GM12878 (cell line): Measurements from ENCODE around the gene SAPCD2. TPM values are rescaled to one million over a fixed set of nuclear protein-coding genes. Genes with fewer than 3 reads are reported as not detected.

Experiments used
- ATAC-seq: fragments of 200-7000 bp; cut with Tn5 transposase; 3 replicates; pipeline ENCODE4 v1.9.1; 2020; ENCODE audit warnings: mild to moderate bottlenecking, moderate library complexity
- BruUV-seq: library from RNA; stranded (reverse); fragments of 400-500 nt; replicated peaks from 2 replicates; lab custom pipeline; 2021; lab: Mats Ljungman, UMichigan
- CTCF ChIA-PET: fragments of 300-600 bp; sonication (Branson Sonifier 250); formaldehyde crosslinking; extraction: SDS; loops from one replicate; lab custom pipeline; 2021; ENCODE audit warnings: inconsistent platforms; lab: Yijun Ruan, JAX
- POLR2A ChIA-PET: fragments of 350-600 bp; formaldehyde crosslinking; extraction: SDS; loops from one replicate; lab custom pipeline; 2021; ENCODE audit warnings: inconsistent platforms; lab: Charles Lee
- RAD21 ChIA-PET: fragments of 300-600 bp; sonication (Branson Sonifier 250); formaldehyde crosslinking; loops from one replicate; lab custom pipeline; 2023; ENCODE audit warnings: antibody characterized with exemption; ENCODE audit not compliant: unreplicated experiment; lab: Charles Lee
- SMC1A ChIA-PET: fragments of 300-600 bp; sonication (Branson Sonifier 250); formaldehyde crosslinking; loops from one replicate; lab custom pipeline; 2023; ENCODE audit not compliant: unreplicated experiment, uncharacterized antibody; lab: Charles Lee
- DNase-seq: peaks from one replicate; pipeline ENCODE4 v3.0.0-alpha.2; 2011; ENCODE audit warnings: low read depth, low spot score
- FAIRE-seq: peaks from 3 replicates; lab custom pipeline; 2011; peaks lifted over from hg19 to GRCh38; lab: Jason Lieb, UNC
- H2AFZ ChIP-seq: 2 replicates; pipeline ENCODE4 v1.6.0; 2011; ENCODE audit warnings: low read depth, low read length, control low read depth; ENCODE audit not compliant: control insufficient read depth
- H3K27ac ChIP-seq: 2 replicates; pipeline ENCODE4 v1.5.1; 2011; ENCODE audit warnings: control low read depth; ENCODE audit not compliant: control insufficient read depth, insufficient read depth
- H3K27me3 ChIP-seq, 2 experiments: replicated peaks in 1 of 2; 2 replicates each; pipeline versions ENCODE4 v1.6.0 to v1.6.1; 2011; ENCODE audit warnings: low read length in 1 of 2; ENCODE audit not compliant: control insufficient read depth in 2 of 2, insufficient read depth in 2 of 2
- H3K36me3 ChIP-seq, 2 experiments: 2 replicates each; pipeline ENCODE4 v1.5.1; 2011; ENCODE audit warnings: low read length in 1 of 2; ENCODE audit not compliant: control insufficient read depth in 2 of 2, insufficient read depth in 2 of 2
- H3K4me1 ChIP-seq: 2 replicates; pipeline ENCODE4 v1.6.1; 2011; ENCODE audit warnings: mild to moderate bottlenecking, low read length, moderate library complexity, mixed read lengths; ENCODE audit not compliant: control insufficient read depth, insufficient read depth
- H3K4me2 ChIP-seq: 2 replicates; pipeline ENCODE4 v1.6.0; 2011; ENCODE audit warnings: control low read depth; ENCODE audit not compliant: control insufficient read depth, insufficient read depth
- H3K4me3 ChIP-seq: fragments of 200-600 bp; sonication (generic); 2 replicates; pipeline ENCODE4 v1.5.1; 2016
- H3K79me2 ChIP-seq: 2 replicates; pipeline ENCODE4 v1.6.0; 2011; ENCODE audit warnings: low read length; ENCODE audit not compliant: control insufficient read depth, insufficient read depth
- H3K9ac ChIP-seq: 2 replicates; pipeline ENCODE4 v1.8.0; 2011; ENCODE audit warnings: low read length, control low read depth, mixed read lengths; ENCODE audit not compliant: control insufficient read depth, insufficient read depth
- H3K9me3 ChIP-seq: replicated peaks from 3 replicates; pipeline ENCODE4 v1.5.1; 2011; ENCODE audit warnings: mild to moderate bottlenecking, low read length; ENCODE audit not compliant: control insufficient read depth, insufficient read depth
- H4K20me1 ChIP-seq: 2 replicates; pipeline ENCODE4 v1.6.0; 2011; ENCODE audit not compliant: control insufficient read depth, insufficient read depth
- ESRRA ChIP-seq: IDR thresholded peaks from 2 replicates; pipeline ENCODE4 v1.6.1; 2012; ENCODE audit warnings: mild to moderate bottlenecking, low read length, improper control_type of control experiment
- IKZF2 ChIP-seq, 2 experiments: fragments of 450-650 bp; IDR thresholded peaks; 2 replicates each; pipeline ENCODE4 v1.6.1; 2017; ENCODE audit warnings: mild to moderate bottlenecking in 2 of 2, moderate library complexity in 2 of 2
- NR2F1 ChIP-seq: fragments of 450-650 bp; conservative IDR thresholded peaks from 2 replicates; pipeline ENCODE4 v1.6.1; 2017; ENCODE audit warnings: mild to moderate bottlenecking
- POLR2AphosphoS2 ChIP-seq: IDR thresholded peaks from 2 replicates; pipeline ENCODE4 v1.6.1; 2011; ENCODE audit warnings: low read depth, mild to moderate bottlenecking, low read length, improper control_type of control experiment, moderate library complexity
- SMC3 ChIP-seq: IDR thresholded peaks from 2 replicates; pipeline ENCODE4 v1.6.1; 2011; ENCODE audit warnings: low read length, improper control_type of control experiment, borderline replicate concordance
- SUZ12 ChIP-seq: fragments of 200-600 bp; sonication (generic); IDR thresholded peaks from one replicate; pipeline ENCODE4 v1.6.1; 2018; ENCODE audit warnings: antibody characterized with exemption, mild to moderate bottlenecking; ENCODE audit not compliant: unreplicated experiment
- TCF12 ChIP-seq: IDR thresholded peaks from 2 replicates; pipeline ENCODE4 v1.6.1; 2011; ENCODE audit warnings: low read depth, mild to moderate bottlenecking, low read length
- WGBS: methylation state at CpG from one replicate; pipeline ENCODE4 v1.1.6; 2016; ENCODE audit warnings: low lambda C conversion rate; ENCODE audit not compliant: insufficient replicate concordance, insufficient coverage; ENCODE audit errors: missing lambda C conversion rate; 5-methylcytosine and 5-hydroxymethylcytosine counted together
- in situ Hi-C: fragments of 300-500 bp; cut with MboI; formaldehyde crosslinking; loops from 9 replicates; pipeline ENCODE4 v1.14.3; 2018; ENCODE audit warnings: mixed read lengths
- intact Hi-C: fragments of 100-400 bp; cut with micrococcal nuclease; formaldehyde crosslinking; loops from one replicate; pipeline ENCODE4 v1.14.2; 2022; ENCODE audit not compliant: unreplicated experiment
- polyA plus RNA-seq, 11 experiments: library from polyadenylated mRNA; depleted of rRNA in 4 of 11; unstranded in 6 of 11; stranded (reverse) in 5 of 11; fragments of >200 nt; fragmentation: Nextera tagmentation in 4 of 11; fragmentation: Illumina TruSeq in 1 of 11; extraction: Ambion mirVana in 4 of 11; extraction: Trizol in 1 of 11; gene quantifications; 1 replicate in 1 of 11; 2 replicates in 10 of 11; pipeline versions ENCODE4 v1.2.1 to v1.2.3, GENCODE V29; 2011 to 2016; ENCODE audit warnings: inconsistent platforms in 2 of 11, missing spikeins in 2 of 11, low read depth in 1 of 11
- total RNA-seq, 4 experiments: library from RNA; depleted of rRNA in 3 of 4; stranded (reverse); fragments of >200 nt in 3 of 4; fragmentation: Illumina TruSeq in 1 of 4; extraction: Trizol in 1 of 4; gene quantifications; 2 replicates each; pipeline versions ENCODE4 v1.2.1 to v1.2.3, GENCODE V29; 2013 to 2021
- TF ChIP-seq, protein P1 (sequence below): fragments of 450-650 bp; IDR thresholded peaks from 2 replicates; pipeline ENCODE4 v1.6.1; 2014; ENCODE audit warnings: mild to moderate bottlenecking
- TF ChIP-seq, protein P2 (sequence below): IDR thresholded peaks from 2 replicates; pipeline ENCODE4 v1.6.1; 2012; ENCODE audit warnings: low read depth, low read length, improper control_type of control experiment

The SAPCD2 gene
- total and polyA plus RNA-seq, 10 of the 15 experiments (the other 5 are each of a cell fraction or from before 2014, with no cell fraction given) = 1.6 to 35.2 (median 7.2) TPM

DNA sequence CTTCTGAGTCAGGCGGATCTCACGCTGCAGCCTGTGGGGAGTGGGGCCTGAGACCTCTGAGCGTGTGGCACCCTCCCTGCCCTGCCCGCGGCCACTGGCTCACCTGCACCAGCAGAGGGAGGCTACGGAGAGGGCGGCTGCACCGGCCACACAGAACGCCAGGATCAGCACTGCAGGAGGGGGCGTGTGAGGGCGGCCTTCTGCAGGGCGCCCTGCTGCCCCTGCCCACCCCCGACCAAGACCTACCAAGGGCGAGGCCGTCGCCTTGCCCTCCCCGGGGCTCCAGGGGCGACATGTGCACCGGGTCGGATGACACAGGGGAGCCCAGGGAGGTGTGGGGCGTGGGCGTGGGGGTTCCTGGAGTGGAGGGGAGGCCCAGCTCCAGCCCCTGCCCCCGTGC lies 29.8 kb downstream of the SAPCD2 start:
- Histone ChIP-seq H3K36me3 (no peaks in the 10 kb centered on the region), H3K9me3 (no peaks in the 10 kb centered on the region), H3K4me1 (no peaks in the 10 kb centered on the region), H3K4me3 (no peak overlapping the region), H3K4me2 (no peak overlapping the region), H3K79me2 (no peaks in the 10 kb centered on the region), H4K20me1 (no peaks in the 10 kb centered on the region), H3K27ac (no peak overlapping the region), H3K27me3 (peaks cover 5 to 11% of the 10 kb centered on the region in 2 experiments; a peak in 3 of 4 replicates), H2AFZ (no peak overlapping the region), H3K9ac (no peak overlapping the region)
- intact Hi-C loops (loop anchor here (10.0 kb wide), 1 partner anchor 184 kb away; the partner anchor contains the start of genes CYSRT1, RNF208 and RNF224), in situ Hi-C loops (no loop called here)
- DNase-seq (no peak), FAIRE-seq (no peak), ATAC-seq (no peak)
- no peak for TF ChIP-seq SUZ12
- ChIA-PET RAD21 (no interaction called here), POLR2A (no interaction called here), SMC1A (no interaction called here), CTCF (interaction anchor here (0.7 to 1.2 kb wide), 2 partner anchors 11 to 26 kb away, joined by 3 read pairs; no protein-coding TSS in a partner anchor)
- 54% methylated on average over 23 of the region's 23 CpGs for whole genome bisulfite sequencing
- BruUV-seq = no TSS peak

DNA sequence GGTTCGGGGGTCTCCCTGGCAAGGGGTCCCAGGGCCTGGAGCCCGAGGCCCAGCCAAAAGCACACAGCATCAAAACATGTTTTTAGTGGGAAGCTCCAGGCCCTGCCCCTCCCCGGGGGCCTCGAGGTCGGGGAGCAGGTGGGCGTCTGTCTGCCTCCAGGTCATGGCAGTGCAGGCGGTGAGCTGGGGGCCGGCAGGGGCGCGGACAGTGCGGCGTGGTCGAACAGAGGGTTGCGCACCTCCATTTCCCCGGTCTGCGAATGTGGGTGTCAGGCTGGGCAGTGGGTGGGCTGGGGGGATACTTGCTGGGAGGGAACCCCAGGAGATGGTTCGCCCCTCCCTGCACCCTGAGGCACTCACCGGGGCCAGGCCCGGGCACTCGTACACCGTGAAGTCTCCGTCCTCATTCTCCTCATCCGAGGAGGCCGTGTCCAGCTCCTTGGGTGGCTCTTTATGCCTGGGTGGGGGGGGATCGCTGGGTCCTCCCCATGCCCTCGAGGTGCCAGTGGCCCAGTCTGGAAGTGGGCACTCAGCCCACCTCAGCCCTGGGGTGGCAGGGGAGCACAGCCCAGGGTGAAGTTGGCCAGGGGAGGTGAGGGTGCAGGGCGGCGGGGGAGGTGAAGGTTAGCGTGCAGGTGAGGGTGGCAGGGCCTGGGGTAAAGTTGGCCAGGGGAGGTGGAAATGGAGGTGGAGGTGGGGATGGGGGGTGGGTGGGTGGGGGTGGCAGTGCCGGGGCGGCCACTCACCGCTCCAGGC lies 30.6 kb downstream of the SAPCD2 start:
- H3K9me3 ChIP-seq = no peaks in the 10 kb centered on the region
- H3K27ac ChIP-seq = no peak overlapping the region
- H4K20me1 ChIP-seq = no peaks in the 10 kb centered on the region
- FAIRE-seq = no peak
- H3K4me3 ChIP-seq = no peak overlapping the region
- intact Hi-C loops = loop anchor here (5.0 to 10.0 kb wide), 2 partner anchors 185 to 192 kb away; partner anchors contain the start of genes CYSRT1, PHPT1, RNF208 and RNF224
- no peak overlapping the region for H3K9ac ChIP-seq
- peaks cover 2 to 8% of the 10 kb centered on the region in 2 experiments; a peak in 3 of 4 replicates for H3K27me3 ChIP-seq
- 59% methylated on average over 27 of the region's 32 CpGs for WGBS
- no peaks in the 10 kb centered on the region for H3K36me3 ChIP-seq
- ATAC-seq = no peak
- no TSS peak for BruUV-seq
- no peak for DNase-seq
- no peak overlapping the region for H3K4me2 ChIP-seq
- no peak overlapping the region for H2AFZ ChIP-seq
- in situ Hi-C loops = loop anchor here (5.0 kb wide), 2 partner anchors 92 to 242 kb away; partner anchors contain the start of genes C8G and CCDC183
- H3K4me1 ChIP-seq = peaks cover 4% of the 10 kb centered on the region
- H3K79me2 ChIP-seq = no peaks in the 10 kb centered on the region
- SMC1A ChIA-PET = no interaction called here
- CTCF ChIA-PET = interaction anchor here (1.0 to 2.2 kb wide), 2 partner anchors 10 to 91 kb away, joined by 3 to 9 read pairs; no protein-coding TSS in a partner anchor
- POLR2A ChIA-PET = no interaction called here
- RAD21 ChIA-PET = interaction anchor here (1.8 kb wide), 1 partner anchor 92 kb away, joined by 6 read pairs; no protein-coding TSS in a partner anchor
- TF ChIP-seq SMC3 = no peak
- TF ChIP-seq POLR2AphosphoS2 = no peak
- TF ChIP-seq, protein P1, sequence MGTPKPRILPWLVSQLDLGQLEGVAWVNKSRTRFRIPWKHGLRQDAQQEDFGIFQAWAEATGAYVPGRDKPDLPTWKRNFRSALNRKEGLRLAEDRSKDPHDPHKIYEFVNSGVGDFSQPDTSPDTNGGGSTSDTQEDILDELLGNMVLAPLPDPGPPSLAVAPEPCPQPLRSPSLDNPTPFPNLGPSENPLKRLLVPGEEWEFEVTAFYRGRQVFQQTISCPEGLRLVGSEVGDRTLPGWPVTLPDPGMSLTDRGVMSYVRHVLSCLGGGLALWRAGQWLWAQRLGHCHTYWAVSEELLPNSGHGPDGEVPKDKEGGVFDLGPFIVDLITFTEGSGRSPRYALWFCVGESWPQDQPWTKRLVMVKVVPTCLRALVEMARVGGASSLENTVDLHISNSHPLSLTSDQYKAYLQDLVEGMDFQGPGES = no peak
- TF ChIP-seq IKZF2 (IDR thresholded peaks at IDR 0.05) = no peak
- TF ChIP-seq NR2F1 = no peak
- TF ChIP-seq TCF12 = no peak
- TF ChIP-seq, protein P2, sequence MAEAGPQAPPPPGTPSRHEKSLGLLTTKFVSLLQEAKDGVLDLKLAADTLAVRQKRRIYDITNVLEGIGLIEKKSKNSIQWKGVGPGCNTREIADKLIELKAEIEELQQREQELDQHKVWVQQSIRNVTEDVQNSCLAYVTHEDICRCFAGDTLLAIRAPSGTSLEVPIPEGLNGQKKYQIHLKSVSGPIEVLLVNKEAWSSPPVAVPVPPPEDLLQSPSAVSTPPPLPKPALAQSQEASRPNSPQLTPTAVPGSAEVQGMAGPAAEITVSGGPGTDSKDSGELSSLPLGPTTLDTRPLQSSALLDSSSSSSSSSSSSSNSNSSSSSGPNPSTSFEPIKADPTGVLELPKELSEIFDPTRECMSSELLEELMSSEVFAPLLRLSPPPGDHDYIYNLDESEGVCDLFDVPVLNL = no peak
- no peak for TF ChIP-seq ESRRA
